Liver (tissue), 9 donors: Measurements from ENCODE around the gene LTO1. TPM values are rescaled to one million over a fixed set of nuclear protein-coding genes. Genes with fewer than 3 reads are reported as not detected.

Experiments used
- DNase-seq: peaks from one replicate; pipeline ENCODE4 v3.0.0-alpha.2; 2017; ENCODE audit warnings: low spot score
- H3K27ac ChIP-seq, 2 donors: one replicate each; pipeline ENCODE4 v1.7.0; 2013; ENCODE audit warnings: inconsistent platforms in 2 of 2, low read length in 2 of 2, control low read depth in 1 of 2, low read depth in 1 of 2, mild to moderate bottlenecking in 1 of 2
- H3K27me3 ChIP-seq, 4 donors: one replicate each; pipeline versions ENCODE4 v1.6.1 to v1.7.0; 2013; ENCODE audit warnings: low read length in 3 of 4, inconsistent platforms in 1 of 4, mild to moderate bottlenecking in 1 of 4, moderate library complexity in 1 of 4; ENCODE audit not compliant: control insufficient read depth in 4 of 4, insufficient read depth in 4 of 4
- H3K36me3 ChIP-seq, 4 donors: one replicate each; pipeline versions ENCODE4 v1.6.1 to v1.7.0; 2013; ENCODE audit warnings: low read length in 3 of 4, mild to moderate bottlenecking in 3 of 4, low read depth in 1 of 4, moderate library complexity in 1 of 4; ENCODE audit not compliant: control insufficient read depth in 4 of 4, insufficient read depth in 3 of 4
- H3K4me1 ChIP-seq, 4 donors: one replicate each; pipeline versions ENCODE4 v1.6.1 to v1.7.0; 2013; ENCODE audit warnings: low read length in 3 of 4, mild to moderate bottlenecking in 3 of 4, moderate library complexity in 1 of 4; ENCODE audit not compliant: control insufficient read depth in 4 of 4, insufficient read depth in 4 of 4
- H3K4me3 ChIP-seq, 3 donors: one replicate each; pipeline versions ENCODE4 v1.6.1 to v1.7.0; 2013; ENCODE audit warnings: low read length in 3 of 3, control low read depth in 1 of 3, low read depth in 1 of 3, mild to moderate bottlenecking in 1 of 3
- H3K9ac ChIP-seq, 2 donors: one replicate each; pipeline ENCODE4 v1.7.0; 2013; ENCODE audit warnings: low read length in 2 of 2, mild to moderate bottlenecking in 2 of 2, moderate library complexity in 2 of 2, control low read depth in 1 of 2, low read depth in 1 of 2
- H3K9me3 ChIP-seq, 4 donors: one replicate each; pipeline versions ENCODE4 v1.6.1 to v1.7.0; 2013; ENCODE audit warnings: low read length in 3 of 4; ENCODE audit not compliant: control insufficient read depth in 4 of 4
- CTCF ChIP-seq: fragments of 150-350 bp; IDR thresholded peaks from 2 replicates; pipeline ENCODE4 v1.5.1; 2017; ENCODE audit warnings: improper control_type of control experiment, low read depth, low read length; ENCODE audit not compliant: missing input control
- EGR1 ChIP-seq, 2 donors: IDR thresholded peaks; 2 replicates each; pipeline ENCODE4 v1.6.1; 2016 to 2018; ENCODE audit warnings: antibody characterized with exemption in 2 of 2, low read depth in 2 of 2
- FOXA1 ChIP-seq: IDR thresholded peaks from 2 replicates; pipeline ENCODE4 v1.6.1; 2016; ENCODE audit warnings: antibody characterized with exemption
- FOXA2 ChIP-seq: IDR thresholded peaks from 2 replicates; pipeline ENCODE4 v1.6.1; 2016; ENCODE audit warnings: antibody characterized with exemption
- GABPA ChIP-seq, 2 donors: IDR thresholded peaks in 1 of 2; conservative IDR thresholded peaks in 1 of 2; 2 replicates each; pipeline ENCODE4 v1.6.1; 2016; ENCODE audit warnings: antibody characterized with exemption in 2 of 2, mild to moderate bottlenecking in 1 of 2, moderate library complexity in 1 of 2
- HNF4A ChIP-seq, 2 donors: conservative IDR thresholded peaks; 2 replicates each; pipeline ENCODE4 v1.6.1; 2016; ENCODE audit warnings: antibody characterized with exemption in 2 of 2, mild to moderate bottlenecking in 2 of 2
- HNF4G ChIP-seq: IDR thresholded peaks from 2 replicates; pipeline ENCODE4 v1.6.1; 2016; ENCODE audit warnings: antibody characterized with exemption
- JUND ChIP-seq, 2 donors: IDR thresholded peaks; 2 replicates each; pipeline ENCODE4 v1.6.1; 2016; ENCODE audit warnings: antibody characterized with exemption in 2 of 2
- MAX ChIP-seq: IDR thresholded peaks from 2 replicates; pipeline ENCODE4 v1.6.1; 2016; ENCODE audit warnings: antibody characterized with exemption
- NR2F2 ChIP-seq: IDR thresholded peaks from 2 replicates; pipeline ENCODE4 v1.6.1; 2016; ENCODE audit warnings: antibody characterized with exemption
- RAD21 ChIP-seq, 2 donors: IDR thresholded peaks; 2 replicates each; pipeline ENCODE4 v1.6.1; 2016; ENCODE audit warnings: antibody characterized with exemption in 2 of 2, mild to moderate bottlenecking in 2 of 2
- SP1 ChIP-seq: IDR thresholded peaks from 2 replicates; pipeline ENCODE4 v1.6.1; 2018; ENCODE audit warnings: antibody characterized with exemption, mild to moderate bottlenecking
- TAF1 ChIP-seq: conservative IDR thresholded peaks from 2 replicates; pipeline ENCODE4 v1.6.1; 2016; ENCODE audit warnings: antibody characterized with exemption, mild to moderate bottlenecking
- YY1 ChIP-seq: IDR thresholded peaks from 2 replicates; pipeline ENCODE4 v1.6.1; 2016; ENCODE audit warnings: antibody characterized with exemption, mild to moderate bottlenecking
- WGBS: extraction: QIAGEN DNeasy Blood & Tissue Kit; methylation state at CpG from one replicate; pipeline ENCODE4 v1.1.7; 2013; 5-methylcytosine and 5-hydroxymethylcytosine counted together
- polyA plus RNA-seq, 2 donors: library from polyadenylated mRNA; stranded (reverse) in 1 of 2; unstranded in 1 of 2; fragments of 200-250 nt in 1 of 2; fragments of >200 nt in 1 of 2; fragmentation: Nextera tagmentation in 1 of 2; extraction: Ambion mirVana in 1 of 2; gene quantifications; one replicate each; pipeline versions ENCODE4 v1.2.1 to v1.2.3, GENCODE V29; 2013 to 2015
- total RNA-seq, 2 donors: library from RNA; depleted of rRNA; stranded (reverse); fragments of >200 nt; gene quantifications; one replicate each; pipeline ENCODE4 v1.2.3, GENCODE V29; 2014
- TF ChIP-seq, protein P1 (sequence below): IDR thresholded peaks from 2 replicates; pipeline ENCODE4 v1.6.1; 2016; ENCODE audit warnings: antibody characterized with exemption
- TF ChIP-seq, protein P2 (sequence below): IDR thresholded peaks from 2 replicates; pipeline ENCODE4 v1.6.1; 2016; ENCODE audit warnings: antibody characterized with exemption
- donor health status: healthy.
- donor health status: healthy.
- donor health status: healthy.
- donor health status: healthy.
- donor health status: healthy.

The LTO1 gene
- total and polyA plus RNA-seq, 4 donors, result 4.9 to 12.3 (median 7.3) TPM

DNA sequence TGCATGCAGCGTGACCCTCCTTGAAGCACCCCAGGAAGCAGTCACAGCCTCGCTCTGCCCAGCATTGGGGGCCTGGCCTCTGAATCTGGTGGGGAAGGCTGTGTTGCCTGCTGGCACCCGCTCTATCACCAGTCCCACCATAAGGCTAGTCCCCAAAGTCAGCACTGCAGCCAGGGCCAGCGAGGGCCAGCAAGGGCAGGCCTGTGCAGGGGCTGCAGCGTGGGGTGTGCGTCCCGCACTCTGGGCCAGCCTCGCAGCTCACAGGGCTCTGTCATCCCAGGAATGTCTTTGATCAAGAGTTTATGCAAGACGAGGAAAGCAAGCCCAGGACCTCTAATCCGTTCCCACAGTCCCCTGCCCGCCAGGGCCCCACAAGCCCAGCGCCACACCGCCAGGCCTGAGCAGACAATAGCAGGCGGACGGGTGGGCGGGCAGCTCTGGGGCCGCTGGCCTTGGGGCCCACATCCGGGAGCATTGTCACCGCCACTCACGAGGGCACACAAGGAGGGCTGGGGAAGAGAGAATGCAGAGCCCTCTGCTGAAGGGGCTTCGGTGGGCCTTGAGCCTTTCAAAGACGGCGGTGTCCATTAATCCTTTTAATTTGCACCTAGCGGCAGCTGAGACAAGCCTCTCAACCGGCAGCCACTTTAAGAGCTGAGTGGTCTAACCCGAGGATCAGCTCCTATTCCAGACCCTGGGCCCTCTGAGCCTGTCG lies 17.1 kb downstream of the LTO1 start (continued):
- TF ChIP-seq, protein P1, sequence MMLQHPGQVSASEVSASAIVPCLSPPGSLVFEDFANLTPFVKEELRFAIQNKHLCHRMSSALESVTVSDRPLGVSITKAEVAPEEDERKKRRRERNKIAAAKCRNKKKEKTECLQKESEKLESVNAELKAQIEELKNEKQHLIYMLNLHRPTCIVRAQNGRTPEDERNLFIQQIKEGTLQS, result no peak
- TF ChIP-seq FOXA1 (no peak), HNF4A (conservative IDR thresholded peaks at IDR 0.05) (no peak)
- TF ChIP-seq, protein P2, sequence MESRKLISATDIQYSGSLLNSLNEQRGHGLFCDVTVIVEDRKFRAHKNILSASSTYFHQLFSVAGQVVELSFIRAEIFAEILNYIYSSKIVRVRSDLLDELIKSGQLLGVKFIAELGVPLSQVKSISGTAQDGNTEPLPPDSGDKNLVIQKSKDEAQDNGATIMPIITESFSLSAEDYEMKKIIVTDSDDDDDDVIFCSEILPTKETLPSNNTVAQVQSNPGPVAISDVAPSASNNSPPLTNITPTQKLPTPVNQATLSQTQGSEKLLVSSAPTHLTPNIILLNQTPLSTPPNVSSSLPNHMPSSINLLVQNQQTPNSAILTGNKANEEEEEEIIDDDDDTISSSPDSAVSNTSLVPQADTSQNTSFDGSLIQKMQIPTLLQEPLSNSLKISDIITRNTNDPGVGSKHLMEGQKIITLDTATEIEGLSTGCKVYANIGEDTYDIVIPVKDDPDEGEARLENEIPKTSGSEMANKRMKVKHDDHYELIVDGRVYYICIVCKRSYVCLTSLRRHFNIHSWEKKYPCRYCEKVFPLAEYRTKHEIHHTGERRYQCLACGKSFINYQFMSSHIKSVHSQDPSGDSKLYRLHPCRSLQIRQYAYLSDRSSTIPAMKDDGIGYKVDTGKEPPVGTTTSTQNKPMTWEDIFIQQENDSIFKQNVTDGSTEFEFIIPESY, result no peak

DNA sequence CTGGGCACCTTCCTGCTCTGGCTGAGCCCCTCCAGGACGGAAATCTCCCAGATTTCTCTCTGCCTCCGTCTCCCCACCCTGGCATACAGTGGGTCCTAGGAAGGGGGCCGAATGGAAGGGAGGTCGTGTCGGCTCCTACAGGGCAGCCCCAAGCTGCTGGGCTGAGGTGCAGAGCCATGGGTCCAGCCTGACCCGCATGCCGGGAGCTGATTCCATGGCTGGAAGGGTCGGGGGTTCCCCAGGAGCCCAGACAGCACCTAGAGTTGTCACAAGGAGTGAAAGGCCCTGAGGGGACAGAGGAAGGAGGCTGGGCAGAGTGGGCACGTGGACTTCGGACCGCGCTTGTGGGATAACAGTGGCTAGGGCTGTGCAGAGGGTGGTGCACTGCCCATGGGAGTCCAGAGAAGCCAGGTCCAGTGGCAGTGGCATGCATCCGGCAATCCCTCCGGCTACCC lies 17.7 kb downstream of the LTO1 start:
- peaks cover 0 to 6% (median 3%) of the 10 kb centered on the region in 4 donors for H3K4me1 ChIP-seq
- no peak overlapping the region for H3K4me3 ChIP-seq
- no peaks in the 10 kb centered on the region for H3K27me3 ChIP-seq
- WGBS, result 91% methylated on average over 14 of the region's 14 CpGs
- H3K9ac ChIP-seq, result no peak overlapping the region
- no peaks in the 10 kb centered on the region for H3K9me3 ChIP-seq
- H3K27ac ChIP-seq, result no peak overlapping the region
- DNase-seq, result no peak
- H3K36me3 ChIP-seq, result peaks cover 0 to 10% (median 5%) of the 10 kb centered on the region in 4 donors
- no peak for TF ChIP-seq SP1

DNA sequence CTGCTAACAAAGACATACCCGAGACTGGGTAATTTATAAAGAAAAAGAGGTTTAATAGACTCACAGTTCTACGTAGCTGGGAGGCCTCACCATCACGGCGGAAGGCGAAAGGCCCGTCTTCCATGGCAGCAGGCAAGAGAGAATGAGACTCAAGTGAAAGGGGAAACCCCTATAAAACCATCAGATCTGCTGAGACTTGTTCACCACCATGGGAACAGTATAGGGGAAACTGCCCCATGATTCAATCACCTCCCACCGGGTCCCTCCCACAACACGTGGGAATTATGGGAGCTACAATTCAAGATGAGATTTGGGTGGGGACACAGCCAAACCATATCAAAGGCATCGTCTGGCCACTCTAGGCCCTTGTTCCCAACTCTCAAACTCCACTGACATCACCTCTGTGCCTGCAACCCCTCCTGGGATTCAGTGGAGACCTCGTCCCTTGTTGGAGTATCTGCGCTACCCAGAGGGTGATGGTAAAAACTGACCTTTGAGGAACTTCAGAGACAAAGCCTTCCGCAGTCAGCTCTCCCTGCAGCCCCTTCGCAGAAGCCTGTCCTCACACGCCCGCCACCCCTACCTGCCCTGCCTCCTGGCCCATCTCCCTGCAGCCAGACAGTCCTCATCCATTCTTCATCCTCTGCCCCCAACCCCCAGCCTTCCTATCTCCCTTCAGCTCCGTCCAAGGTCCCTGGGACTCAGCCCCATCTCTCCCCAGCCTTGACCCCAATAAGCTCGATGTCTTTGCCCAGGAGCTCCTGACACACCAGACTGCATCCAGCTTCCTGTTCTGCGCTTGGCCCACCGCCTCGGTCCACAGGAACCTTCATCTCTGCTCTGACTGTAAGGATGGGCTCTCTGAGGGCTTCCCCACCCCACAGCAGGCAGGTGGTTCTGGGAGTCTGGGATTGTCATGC lies 18.4 kb downstream of the LTO1 start:
- TF ChIP-seq YY1 (no peak), JUND (IDR thresholded peaks at IDR 0.05) (no peak), FOXA2 (no peak), TAF1 (no peak), RAD21 (IDR thresholded peaks at IDR 0.05) (no peak), SP1 (no peak), CTCF (no peak), GABPA (IDR thresholded peaks at IDR 0.05 in 1 of 2, conservative IDR thresholded peaks at IDR 0.05 in 1 of 2) (no peak), HNF4A (conservative IDR thresholded peaks at IDR 0.05) (no peak), FOXA1 (no peak), EGR1 (IDR thresholded peaks at IDR 0.05; ENCODE audit: low read depth in 2 of 2) (no peak), HNF4G (no peak), NR2F2 (no peak), MAX (no peak)
- TF ChIP-seq, protein P1, result no peak
- no peak overlapping the region for H3K9ac ChIP-seq
- H3K27ac ChIP-seq, result no peak overlapping the region
- peaks cover 0 to 17% (median 11%) of the 10 kb centered on the region in 4 donors for H3K36me3 ChIP-seq
- H3K4me3 ChIP-seq, result no peak overlapping the region
- 88% methylated on average over 20 of the region's 20 CpGs for WGBS
- no peaks in the 10 kb centered on the region for H3K27me3 ChIP-seq
- peaks cover 0 to 6% (median 3%) of the 10 kb centered on the region in 4 donors for H3K4me1 ChIP-seq
- no peaks in the 10 kb centered on the region for H3K9me3 ChIP-seq
- no peak for DNase-seq
